ENCODE measurements around the gene CTTNBP2. TPM values are rescaled to one million over a fixed set of nuclear protein-coding genes. Genes with fewer than 3 reads are reported as not detected.
A peak's percentile ranks its signal among the peaks of the same experiment; 100 is the strongest.
"Not testable (repeated sequence)": the region's sequence is repeated elsewhere in the genome, so short reads cannot be mapped to it uniquely, and the experiment has no call there.

Gene CTTNBP2
- total RNA-seq, 1 experiment from 2014 or later = not detected

- no peaks in the 10 kb centered on the region for H3K36me3 ChIP-seq
- no peak for DNase-seq (ENCODE audit: low read depth in 1 of 2, low spot score in 2 of 2)
Observed at GRCh38 chr7:117716707-117717299, 156.4 kb downstream of the CTTNBP2 start.

GRCh38 chr7:117715784-117716445, 157.3 kb downstream of the CTTNBP2 start:
- Histone ChIP-seq H3K4me1 (replicated peaks) (no peaks in the 10 kb centered on the region), H3K9me3 (replicated peaks) (no peaks in the 10 kb centered on the region), H3K27me3 (replicated peaks) (no peaks in the 10 kb centered on the region), H3K36me3 (no peaks in the 10 kb centered on the region), H3K4me3 (no peak overlapping the region), H3K27ac (no peak overlapping the region)
- peak in 1 of 2 experiments; percentile 50 for DNase-seq (ENCODE audit: low read depth in 1 of 2, low spot score in 2 of 2)

More at GRCh38 chr7:117716707-117717299, 156.4 kb downstream of the CTTNBP2 start:
- H3K27ac ChIP-seq = no peak overlapping the region
- no peaks in the 10 kb centered on the region for H3K27me3 ChIP-seq (replicated peaks)
- H3K4me3 ChIP-seq = no peak overlapping the region
- no peaks in the 10 kb centered on the region for H3K9me3 ChIP-seq (replicated peaks)
- no peaks in the 10 kb centered on the region for H3K4me1 ChIP-seq (replicated peaks)

- H3K4me3 ChIP-seq = no peak overlapping the region
- H3K36me3 ChIP-seq = no peaks in the 10 kb centered on the region
- H3K9me3 ChIP-seq (replicated peaks) = no peaks in the 10 kb centered on the region
- DNase-seq (ENCODE audit: low read depth in 1 of 2, low spot score in 2 of 2) = no peak
- no peaks in the 10 kb centered on the region for H3K27me3 ChIP-seq (replicated peaks)
- H3K27ac ChIP-seq = no peak overlapping the region
- H3K4me1 ChIP-seq (replicated peaks) = no peaks in the 10 kb centered on the region
Observed at GRCh38 chr7:117711556-117711955, 161.7 kb downstream of the CTTNBP2 start.

- H3K27ac ChIP-seq; DNase-seq (ENCODE audit: low read depth in 1 of 2, low spot score in 2 of 2); H3K36me3 ChIP-seq; H3K4me1 ChIP-seq (replicated peaks); H3K4me3 ChIP-seq; H3K27me3 ChIP-seq (replicated peaks); H3K9me3 ChIP-seq (replicated peaks): not testable (repeated sequence)
Observed at GRCh38 chr7:117708173-117708572, 165.1 kb downstream of the CTTNBP2 start.

- no peak overlapping the region for H3K27ac ChIP-seq
- no peaks in the 10 kb centered on the region for H3K27me3 ChIP-seq (replicated peaks)
- DNase-seq (ENCODE audit: low read depth in 1 of 2, low spot score in 2 of 2) = no peak
- no peak overlapping the region for H3K4me3 ChIP-seq
- H3K36me3 ChIP-seq = no peaks in the 10 kb centered on the region
- H3K4me1 ChIP-seq (replicated peaks) = no peaks in the 10 kb centered on the region
- no peaks in the 10 kb centered on the region for H3K9me3 ChIP-seq (replicated peaks)
Observed at GRCh38 chr7:117707080-117707479, 166.2 kb downstream of the CTTNBP2 start.

GRCh38 chr7:117706210-117706609, 167.0 kb downstream of the CTTNBP2 start:
- Histone ChIP-seq H3K27ac (no peak overlapping the region), H3K36me3 (no peaks in the 10 kb centered on the region), H3K4me3 (no peak overlapping the region), H3K9me3 (replicated peaks) (no peaks in the 10 kb centered on the region), H3K27me3 (replicated peaks) (0 out of 2 replicates have a peak, but pooled peaks cover 3% of the 10 kb centered on the region), H3K4me1 (replicated peaks) (no peaks in the 10 kb centered on the region)
- DNase-seq (ENCODE audit: low read depth in 1 of 2, low spot score in 2 of 2) = no peak

GRCh38 chr7:117705630-117706029, 167.6 kb downstream of the CTTNBP2 start:
- no peaks in the 10 kb centered on the region for H3K4me1 ChIP-seq (replicated peaks)
- no peak for DNase-seq (ENCODE audit: low read depth in 1 of 2, low spot score in 2 of 2)
- no peaks in the 10 kb centered on the region for H3K36me3 ChIP-seq
- no peak overlapping the region for H3K4me3 ChIP-seq
- no peak overlapping the region for H3K27ac ChIP-seq
- H3K27me3 ChIP-seq (replicated peaks) = 0 out of 2 replicates have a peak, but pooled peaks cover 3% of the 10 kb centered on the region
- H3K9me3 ChIP-seq (replicated peaks) = no peaks in the 10 kb centered on the region

- Histone ChIP-seq H3K4me1 (replicated peaks) (no peaks in the 10 kb centered on the region), H3K36me3 (no peaks in the 10 kb centered on the region), H3K4me3 (no peak overlapping the region), H3K27me3 (replicated peaks) (0 out of 2 replicates have a peak, but pooled peaks cover 3% of the 10 kb centered on the region), H3K9me3 (replicated peaks) (no peaks in the 10 kb centered on the region), H3K27ac (no peak overlapping the region)
- DNase-seq (ENCODE audit: low read depth in 1 of 2, low spot score in 2 of 2) = no peak
Observed at GRCh38 chr7:117704063-117704462, 169.2 kb downstream of the CTTNBP2 start.

GRCh38 chr7:117698018-117698417, 175.2 kb downstream of the CTTNBP2 start:
- no peaks in the 10 kb centered on the region for H3K36me3 ChIP-seq
- no peak for DNase-seq (ENCODE audit: low read depth in 1 of 2, low spot score in 2 of 2)
- H3K27me3 ChIP-seq (replicated peaks) = 0 out of 2 replicates have a peak, but pooled peaks cover 3% of the 10 kb centered on the region
- no peaks in the 10 kb centered on the region for H3K4me1 ChIP-seq (replicated peaks)
- H3K27ac ChIP-seq = no peak overlapping the region
- H3K4me3 ChIP-seq = no peak overlapping the region
- H3K9me3 ChIP-seq (replicated peaks) = no peaks in the 10 kb centered on the region

- no peak for DNase-seq (ENCODE audit: low read depth in 1 of 2, low spot score in 2 of 2)
- Histone ChIP-seq H3K4me3 (no peak overlapping the region), H3K4me1 (replicated peaks) (no peaks in the 10 kb centered on the region), H3K27ac (no peak overlapping the region), H3K27me3 (replicated peaks) (no peaks in the 10 kb centered on the region), H3K36me3 (no peaks in the 10 kb centered on the region), H3K9me3 (replicated peaks) (no peaks in the 10 kb centered on the region)
Observed at GRCh38 chr7:117692338-117692737, 180.9 kb downstream of the CTTNBP2 start.

GRCh38 chr7:117690147-117690546, 183.1 kb downstream of the CTTNBP2 start:
- no peak for DNase-seq (ENCODE audit: low read depth in 1 of 2, low spot score in 2 of 2)
- Histone ChIP-seq H3K9me3 (replicated peaks) (no peaks in the 10 kb centered on the region), H3K4me3 (no peak overlapping the region), H3K36me3 (no peaks in the 10 kb centered on the region), H3K27ac (no peak overlapping the region), H3K4me1 (replicated peaks) (no peaks in the 10 kb centered on the region), H3K27me3 (replicated peaks) (no peaks in the 10 kb centered on the region)

GRCh38 chr7:117689406-117689805, 183.8 kb downstream of the CTTNBP2 start:
- H3K4me3 ChIP-seq = no peak overlapping the region
- no peaks in the 10 kb centered on the region for H3K27me3 ChIP-seq (replicated peaks)
- no peak overlapping the region for H3K27ac ChIP-seq
- H3K9me3 ChIP-seq (replicated peaks) = no peaks in the 10 kb centered on the region
- DNase-seq (ENCODE audit: low read depth in 1 of 2, low spot score in 2 of 2) = no peak
- no peaks in the 10 kb centered on the region for H3K4me1 ChIP-seq (replicated peaks)
- no peaks in the 10 kb centered on the region for H3K36me3 ChIP-seq

GRCh38 chr7:117688126-117688525, 185.1 kb downstream of the CTTNBP2 start:
- no peaks in the 10 kb centered on the region for H3K36me3 ChIP-seq
- H3K27me3 ChIP-seq (replicated peaks) = no peaks in the 10 kb centered on the region
- H3K4me1 ChIP-seq (replicated peaks) = no peaks in the 10 kb centered on the region
- no peaks in the 10 kb centered on the region for H3K9me3 ChIP-seq (replicated peaks)
- no peak for DNase-seq (ENCODE audit: low read depth in 1 of 2, low spot score in 2 of 2)
- no peak overlapping the region for H3K27ac ChIP-seq
- no peak overlapping the region for H3K4me3 ChIP-seq

GRCh38 chr7:117686311-117686935, 186.8 kb downstream of the CTTNBP2 start:
- no peak overlapping the region for H3K4me3 ChIP-seq

More at GRCh38 chr7:117686311-117686935, 186.8 kb downstream of the CTTNBP2 start:
- no peaks in the 10 kb centered on the region for H3K4me1 ChIP-seq (replicated peaks)
- H3K36me3 ChIP-seq = no peaks in the 10 kb centered on the region
- no peaks in the 10 kb centered on the region for H3K9me3 ChIP-seq (replicated peaks)
- H3K27ac ChIP-seq = no peak overlapping the region
- no peak for DNase-seq (ENCODE audit: low read depth in 1 of 2, low spot score in 2 of 2)
- H3K27me3 ChIP-seq (replicated peaks) = 0 out of 2 replicates have a peak, but pooled peaks cover 2% of the 10 kb centered on the region
